Endothelial cell of umbilical vein (primary cell): ENCODE data around the gene HMG20B. TPM values are rescaled to one million over a fixed set of nuclear protein-coding genes. Genes with fewer than 3 reads are reported as not detected.

Source experiments
- BruUV-seq: library from RNA; stranded (reverse); fragments of 400-500 nt; replicated peaks from 2 replicates; lab custom pipeline; 2021; lab: Mats Ljungman, UMichigan
- CTCF ChIA-PET: fragments of 300-600, 350-600 bp; sonication (Branson Sonifier 250); formaldehyde crosslinking; loops from one replicate; lab custom pipeline; 2021; ENCODE audit warnings: antibody characterized with exemption, inconsistent platforms; lab: Charles Lee
- POLR2A ChIA-PET: fragments of 300-600, 350-600 bp; sonication (Branson Sonifier 250); formaldehyde crosslinking; loops from one replicate; lab custom pipeline; 2021; ENCODE audit warnings: antibody characterized with exemption, inconsistent platforms; lab: Charles Lee
- DNase-seq: peaks from one replicate; pipeline ENCODE4 v3.0.0-alpha.2; 2011; ENCODE audit warnings: low read depth, low spot score
- FAIRE-seq: peaks from 2 replicates; lab custom pipeline; 2011; peaks lifted over from hg19 to GRCh38; lab: Jason Lieb, UNC
- H2AFZ ChIP-seq: 2 replicates; pipeline ENCODE4 v1.6.0; 2012; ENCODE audit warnings: low read depth, low read length, control low read depth, inconsistent platforms
- H3K27ac ChIP-seq: 2 replicates; pipeline ENCODE4 v1.5.1; 2011; ENCODE audit warnings: low read depth, mild to moderate bottlenecking, control low read depth, low read length, moderate library complexity; ENCODE audit not compliant: insufficient read depth
- H3K27me3 ChIP-seq, 2 experiments: 2 replicates each; pipeline versions ENCODE4 v1.6.0 to v1.6.1; 2011; ENCODE audit warnings: low read length in 2 of 2, mixed read lengths in 1 of 2; ENCODE audit not compliant: control insufficient read depth in 2 of 2, insufficient read depth in 2 of 2
- H3K36me3 ChIP-seq, 2 experiments: 2 replicates in 1 of 2; 3 replicates in 1 of 2; pipeline ENCODE4 v1.5.1; 2011; ENCODE audit warnings: low read length in 2 of 2, mild to moderate bottlenecking in 1 of 2, moderate library complexity in 1 of 2; ENCODE audit not compliant: control insufficient read depth in 2 of 2, insufficient read depth in 2 of 2; ENCODE audit errors: extremely low read depth in 1 of 2
- H3K4me1 ChIP-seq: 3 replicates; pipeline ENCODE4 v1.5.1; 2011; ENCODE audit warnings: mild to moderate bottlenecking, low read length; ENCODE audit not compliant: control insufficient read depth, insufficient read depth; ENCODE audit errors: extremely low read depth
- H3K4me2 ChIP-seq: 2 replicates; pipeline ENCODE4 v1.6.1; 2011; ENCODE audit warnings: low read length, control low read depth, mixed read lengths; ENCODE audit not compliant: insufficient read depth
- H3K4me3 ChIP-seq, 3 experiments: fragments of 200-600 bp in 1 of 3; sonication (generic), shearing (Covaris generic) in 1 of 3; replicated peaks in 1 of 3; 2 replicates each; pipeline ENCODE4 v1.5.1; 2011 to 2016; ENCODE audit warnings: control low read depth in 3 of 3, low read length in 3 of 3, mild to moderate bottlenecking in 2 of 3, inconsistent platforms in 1 of 3, low read depth in 1 of 3, moderate library complexity in 1 of 3; ENCODE audit not compliant: insufficient read depth in 1 of 3
- H3K79me2 ChIP-seq: 2 replicates; pipeline ENCODE4 v1.6.0; 2012; ENCODE audit warnings: low read length, inconsistent platforms; ENCODE audit not compliant: control insufficient read depth, insufficient read depth
- H3K9ac ChIP-seq: replicated peaks from 2 replicates; pipeline ENCODE3; 2011; ENCODE audit warnings: low read length, control low read depth; ENCODE audit not compliant: insufficient read depth; ENCODE audit errors: extremely low read depth
- H3K9me1 ChIP-seq: replicated peaks from 3 replicates; pipeline ENCODE4 v1.6.0; 2011; ENCODE audit warnings: mild to moderate bottlenecking, low read length; ENCODE audit not compliant: control insufficient read depth, insufficient read depth; ENCODE audit errors: extremely low read depth
- H3K9me3 ChIP-seq: replicated peaks from 2 replicates; pipeline ENCODE4 v1.5.1; 2012; ENCODE audit warnings: low read length, inconsistent platforms; ENCODE audit not compliant: control insufficient read depth, insufficient read depth
- H4K20me1 ChIP-seq: replicated peaks from 2 replicates; pipeline ENCODE3; 2011; ENCODE audit warnings: mild to moderate bottlenecking, low read length; ENCODE audit not compliant: control insufficient read depth, insufficient read depth; ENCODE audit errors: extremely low read depth
- CTCF ChIP-seq, 2 donors: IDR thresholded peaks; 1 replicate in 1 of 2; 2 replicates in 1 of 2; pipeline ENCODE4 v1.5.1; 2011; ENCODE audit warnings: low read length in 2 of 2, mild to moderate bottlenecking in 2 of 2, moderate library complexity in 2 of 2, control low read depth in 1 of 2, inconsistent platforms in 1 of 2, low read depth in 1 of 2; ENCODE audit not compliant: insufficient read depth in 1 of 2; ENCODE audit errors: extremely low read depth in 1 of 2
- EZH2 ChIP-seq: IDR thresholded peaks from 2 replicates; pipeline ENCODE4 v1.6.1; 2012; ENCODE audit warnings: borderline replicate concordance, low read depth, mild to moderate bottlenecking, moderate library complexity, low read length, inconsistent platforms; ENCODE audit not compliant: severe bottlenecking
- GATA2 ChIP-seq: IDR thresholded peaks from 2 replicates; pipeline ENCODE4 v1.7.0; 2011; ENCODE audit warnings: low read depth, mild to moderate bottlenecking, moderate library complexity, mixed read lengths, low read length; ENCODE audit not compliant: insufficient read length, insufficient read depth
- JUN ChIP-seq: IDR thresholded peaks from 2 replicates; pipeline ENCODE4 v1.6.1; 2011; ENCODE audit warnings: borderline replicate concordance, low read depth; ENCODE audit not compliant: insufficient read length, insufficient read depth
- POLR2A ChIP-seq: IDR thresholded peaks from 2 replicates; pipeline ENCODE4 v1.6.1; 2012; ENCODE audit warnings: low read depth, mild to moderate bottlenecking, control low read depth, low read length
- POLR2AphosphoS5 ChIP-seq: IDR thresholded peaks from 2 replicates; pipeline ENCODE4 v1.6.1; 2012; ENCODE audit warnings: low read depth, mild to moderate bottlenecking, control low read depth, low read length, moderate library complexity; ENCODE audit not compliant: insufficient read depth
- dilution Hi-C: fragments of 300-500 bp; cut with MboI; formaldehyde crosslinking; loops from one replicate; pipeline ENCODE4 v1.15.0; 2019; ENCODE audit warnings: low sequenced_read_pairs; ENCODE audit not compliant: extremely low pct_ligation_motif_present
- intact Hi-C: fragments of 100-400 bp; cut with micrococcal nuclease; formaldehyde crosslinking; loops from one replicate; pipeline ENCODE4 v1.10.0; 2022
- polyA plus RNA-seq, 4 experiments: library from polyadenylated mRNA; depleted of rRNA in 3 of 4; stranded (reverse) in 3 of 4; unstranded in 1 of 4; fragments of >200 nt; gene quantifications; 2 replicates each; pipeline versions ENCODE4 v1.2.1 to v1.2.3, GENCODE V29; 2011 to 2012; ENCODE audit warnings: missing spikeins in 1 of 4
- total RNA-seq: library from RNA; stranded (reverse); gene quantifications from 2 replicates; pipeline ENCODE4 v1.2.3, GENCODE V29; 2021
- TF ChIP-seq, protein P1 (sequence below): IDR thresholded peaks from 2 replicates; pipeline ENCODE4 v1.6.1; 2011; ENCODE audit not compliant: insufficient read depth, insufficient read length

Gene HMG20B
- total and polyA plus RNA-seq, 2 donors (not counting 3 experiments of a cell fraction or from before 2014, with no cell fraction given): 53.2 to 98.2 TPM

- peak; percentile 69 for DNase-seq
- H3K9ac ChIP-seq: peak within 1 kb of the TSS; percentile 39
- H3K9me1 ChIP-seq: no peaks in the 10 kb centered on the region
- peak within 1 kb of the TSS; percentile 39 to 48 (median 39) for H3K4me3 ChIP-seq
- H3K9me3 ChIP-seq: no peaks in the 10 kb centered on the region
- H3K79me2 ChIP-seq: no peaks in the 10 kb centered on the region
- ChIA-PET POLR2A (no interaction called here), CTCF (interaction anchor here (0.9 to 2.3 kb wide), 6 partner anchors 12 to 51 kb away, joined by 3 to 7 read pairs (median 4); partner anchors contain the start of gene GIPC3)
- dilution Hi-C loops (no loop called here), intact Hi-C loops (loop anchor here (2.0 to 5.0 kb wide), 2 partner anchors 22 to 34 kb away; partner anchors contain the start of genes GIPC3 and HMG20B)
- peaks cover 23% of the 10 kb centered on the region for H3K4me1 ChIP-seq
- H3K36me3 ChIP-seq: peaks cover 0 to 5% of the 10 kb centered on the region in 2 experiments
- H3K27me3 ChIP-seq: no peaks in the 10 kb centered on the region
- H2AFZ ChIP-seq: peak within 1 kb of the TSS; percentile 81
- TF ChIP-seq POLR2A (peak; percentile 17), POLR2AphosphoS5 (peak; percentile 46)
- TF ChIP-seq, protein P1, sequence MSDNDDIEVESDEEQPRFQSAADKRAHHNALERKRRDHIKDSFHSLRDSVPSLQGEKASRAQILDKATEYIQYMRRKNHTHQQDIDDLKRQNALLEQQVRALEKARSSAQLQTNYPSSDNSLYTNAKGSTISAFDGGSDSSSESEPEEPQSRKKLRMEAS: no peak
- no TSS peak for BruUV-seq
- H4K20me1 ChIP-seq: no peaks in the 10 kb centered on the region
- peak within 1 kb of the TSS; percentile 63 for H3K4me2 ChIP-seq
- peak within 1 kb of the TSS; percentile 34 for H3K27ac ChIP-seq
- peak; percentile 84 for FAIRE-seq
These were observed 34.0 kb downstream of the HMG20B start, which contains the start of gene TBXA2R for GRCh38 chr19:3606690-3607289. Gene TBXA2R (minus strand): TSS chr19:3606875. CDS start chr19:3600634, 6,241 bp downstream.

- no TSS peak for BruUV-seq
These were observed 34.7 kb downstream of the HMG20B start for GRCh38 chr19:3607303-3608078.

More at GRCh38 chr19:3607303-3608078, 34.7 kb downstream of the HMG20B start:
- peaks cover 23% of the 10 kb centered on the region for H3K4me1 ChIP-seq
- H3K36me3 ChIP-seq: peaks cover 0 to 9% of the 10 kb centered on the region in 2 experiments
- peak overlapping the region; percentile 34 for H3K27ac ChIP-seq
- TF ChIP-seq GATA2 (no peak), JUN (no peak), CTCF (IDR thresholded peaks at IDR 0.05; ENCODE audit: extremely low read depth in 1 of 2, insufficient read depth in 1 of 2, low read depth in 1 of 2, low read length in 2 of 2) (no peak), EZH2 (no peak)
- DNase-seq (peak; percentile 41), FAIRE-seq (peak; percentile 73)
- CTCF ChIA-PET: interaction anchor here (0.8 to 2.3 kb wide), 11 partner anchors 11 to 63 kb away, joined by 3 to 10 read pairs (median 3); partner anchors contain the start of gene GIPC3
- peak overlapping the region; percentile 63 for H3K4me2 ChIP-seq
- peak overlapping the region; percentile 39 to 48 (median 39) for H3K4me3 ChIP-seq
- no peaks in the 10 kb centered on the region for H3K9me3 ChIP-seq
- no peaks in the 10 kb centered on the region for H3K9me1 ChIP-seq
- peak overlapping the region; percentile 81 for H2AFZ ChIP-seq
- H3K79me2 ChIP-seq: no peaks in the 10 kb centered on the region
- intact Hi-C loops: loop anchor here (2.0 to 5.0 kb wide), 2 partner anchors 23 to 35 kb away; partner anchors contain the start of genes GIPC3 and HMG20B
- H3K27me3 ChIP-seq: no peaks in the 10 kb centered on the region
- peak overlapping the region; percentile 17 for H3K9ac ChIP-seq
- POLR2A ChIA-PET: no interaction called here
- no peaks in the 10 kb centered on the region for H4K20me1 ChIP-seq
- dilution Hi-C loops: no loop called here
